Measurements from ENCODE around the gene EMC6.
"Not testable (repeated sequence)": the region's sequence is repeated elsewhere in the genome, so short reads cannot be mapped to it uniquely, and the experiment has no call there.

The EMC6 gene

DNA sequence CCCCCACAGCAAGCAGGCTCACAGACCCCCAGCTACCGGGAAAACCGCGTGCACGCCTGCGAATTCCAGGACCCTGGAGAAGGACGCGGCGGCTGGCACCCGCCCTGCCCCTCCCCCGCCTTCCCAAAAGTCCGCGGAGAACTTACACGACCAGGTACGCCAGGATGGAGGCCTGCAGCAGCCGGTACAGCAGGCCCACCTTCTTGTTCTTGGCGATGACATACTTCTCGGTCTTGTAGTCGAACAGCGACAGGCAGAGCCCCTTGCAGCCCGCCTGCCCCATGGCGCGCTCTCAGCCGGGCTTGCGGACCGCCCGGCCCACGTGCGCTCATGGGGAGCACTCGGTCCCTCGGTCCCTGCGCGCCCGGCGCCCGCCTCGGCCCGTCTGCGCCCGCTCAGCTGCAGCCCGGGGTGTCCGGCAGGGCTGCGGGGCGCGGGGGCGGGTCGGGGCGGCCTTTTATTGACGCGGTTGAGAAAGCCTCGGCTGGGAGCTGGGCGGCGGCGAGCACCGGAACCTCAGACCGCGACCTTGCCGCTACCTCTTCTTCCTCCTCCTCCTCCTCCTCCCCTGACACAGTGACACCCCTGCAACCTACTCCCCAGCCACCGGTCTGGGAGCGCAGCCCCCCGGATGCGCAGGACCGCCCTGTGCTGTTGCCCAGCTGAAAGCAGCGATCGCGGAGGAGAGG, 27.3 kb downstream of the EMC6 start, which contains the start of gene P2RX5:
Gene P2RX5, minus strand, starts transcription at position 433 of the 689 bp plus-strand sequence. Its CDS starts 150 bp downstream, at position 283.
- Mint-ChIP-seq H3K9me3 (no peaks in the 10 kb centered on the region), H3K27me3 (peaks cover 45% of the 10 kb centered on the region), H3K36me3 (ENCODE audit: low read depth) (no peaks in the 10 kb centered on the region), H3K4me3 (peak within 1 kb of the TSS; percentile 89), H3K27ac (peak within 1 kb of the TSS; percentile 49), H3K4me1 (ENCODE audit: low read depth) (peaks cover 25% of the 10 kb centered on the region)
- intact Hi-C loops (cut with micrococcal nuclease), result no loop called here

DNA sequence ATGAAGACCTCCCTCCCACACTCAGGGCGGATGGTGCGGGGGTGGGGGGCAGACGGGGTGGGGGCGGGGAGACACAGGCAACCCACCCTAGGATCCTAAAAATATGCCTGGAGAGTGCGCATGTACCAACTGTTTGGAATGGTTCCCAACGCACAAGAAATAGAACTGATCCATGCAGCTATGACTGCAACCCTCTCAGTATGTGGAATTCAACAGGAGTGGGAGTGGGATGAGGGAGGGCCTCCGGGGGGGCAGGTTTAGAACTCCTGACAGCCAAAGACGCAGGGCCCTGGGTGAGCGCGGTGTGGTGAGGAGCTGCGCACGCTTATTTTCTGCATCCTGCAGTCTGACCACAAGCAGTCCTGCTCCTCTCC, 28.5 kb downstream of the EMC6 start:
- Mint-ChIP-seq H3K4me1 (ENCODE audit: low read depth) (peaks cover 25% of the 10 kb centered on the region), H3K9me3 (no peaks in the 10 kb centered on the region), H3K27me3 (peaks cover 41% of the 10 kb centered on the region), H3K36me3 (ENCODE audit: low read depth) (no peaks in the 10 kb centered on the region), H3K4me3 (no peak overlapping the region), H3K27ac (no peak overlapping the region)
- intact Hi-C loops (cut with micrococcal nuclease), result no loop called here

DNA sequence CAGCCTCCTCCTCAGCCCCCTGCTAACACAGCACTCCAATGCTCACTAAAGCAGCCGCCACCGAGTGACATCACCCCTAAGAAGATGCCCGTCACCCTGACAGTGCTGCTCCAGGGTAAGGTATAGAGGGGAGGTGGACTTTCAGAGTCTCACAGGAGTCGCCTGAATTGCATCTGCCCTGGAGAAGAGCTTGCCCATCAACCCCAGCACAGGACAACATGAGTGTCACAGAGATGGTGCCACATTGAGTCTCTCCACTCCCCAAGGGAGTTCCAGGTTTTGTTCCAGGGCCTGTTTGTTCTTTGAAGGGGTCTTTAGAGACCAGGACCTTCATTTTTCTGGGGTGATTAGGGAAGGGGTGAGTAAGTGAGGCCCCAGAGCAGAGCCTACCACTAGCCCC, 29.5 kb downstream of the EMC6 start:
- peaks cover 25% of the 10 kb centered on the region for H3K4me1 Mint-ChIP-seq (ENCODE audit: low read depth)
- H3K27me3 Mint-ChIP-seq, result peaks cover 38% of the 10 kb centered on the region
- H3K4me3 Mint-ChIP-seq, result no peak overlapping the region
- intact Hi-C loops (cut with micrococcal nuclease), result no loop called here
- no peak overlapping the region for H3K27ac Mint-ChIP-seq
- H3K36me3 Mint-ChIP-seq (ENCODE audit: low read depth), result no peaks in the 10 kb centered on the region
- H3K9me3 Mint-ChIP-seq, result no peaks in the 10 kb centered on the region

DNA sequence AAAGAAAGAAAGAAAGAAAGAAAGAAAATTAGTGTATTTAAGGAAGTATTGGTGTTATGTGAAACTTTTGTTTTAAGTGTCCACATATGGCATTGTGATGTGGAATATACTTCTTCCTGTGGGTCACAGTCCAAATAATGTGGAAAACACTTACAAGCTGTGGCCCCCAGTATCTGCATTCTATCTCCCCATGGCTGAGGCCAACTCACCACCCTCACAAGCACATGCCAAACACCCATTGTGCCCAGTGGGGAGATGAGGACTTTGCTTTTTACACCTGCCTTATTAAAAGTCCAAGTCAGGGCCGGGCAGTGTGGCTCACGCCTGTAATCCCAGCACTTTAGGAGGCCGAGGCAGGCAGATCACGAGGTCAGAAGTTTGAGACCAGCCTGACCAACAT, 31.3 kb downstream of the EMC6 start:
- intact Hi-C loops (cut with micrococcal nuclease), result no loop called here
- Mint-ChIP-seq H3K36me3 (ENCODE audit: low read depth) (no peaks in the 10 kb centered on the region), H3K27me3 (peaks cover 28% of the 10 kb centered on the region), H3K9me3 (no peaks in the 10 kb centered on the region), H3K4me3 (no peak overlapping the region), H3K27ac (no peak overlapping the region), H3K4me1 (ENCODE audit: low read depth) (peaks cover 19% of the 10 kb centered on the region)

DNA sequence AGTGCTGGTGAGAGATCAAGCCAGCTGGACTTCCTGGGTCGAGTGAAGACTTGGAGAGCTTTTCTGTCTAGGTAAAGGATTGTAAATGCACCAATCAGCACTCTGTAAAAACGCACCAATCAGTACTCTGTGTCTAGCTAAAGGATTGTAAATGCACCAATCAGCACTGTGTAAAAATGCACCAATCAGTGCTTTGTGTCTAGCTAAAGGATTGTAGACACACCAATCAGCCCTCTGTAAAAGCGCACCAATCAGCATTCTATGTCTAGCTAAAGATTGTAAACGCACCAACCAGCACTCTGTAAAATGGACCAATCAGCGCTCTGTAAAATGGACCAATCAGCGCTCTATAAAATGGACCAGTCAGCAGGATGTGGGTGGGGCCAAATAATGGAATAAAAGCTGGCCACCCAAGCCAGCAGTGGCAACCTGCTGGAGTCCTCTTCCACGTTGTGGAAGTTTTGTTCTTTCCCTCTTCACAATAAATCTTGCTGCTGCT, 33.5 kb downstream of the EMC6 start:
- intact Hi-C loops (cut with micrococcal nuclease); H3K36me3 Mint-ChIP-seq (ENCODE audit: low read depth); H3K4me1 Mint-ChIP-seq (ENCODE audit: low read depth); H3K4me3 Mint-ChIP-seq; H3K9me3 Mint-ChIP-seq; H3K27ac Mint-ChIP-seq: not testable (repeated sequence)
- H3K27me3 Mint-ChIP-seq, result peaks cover 16% of the 10 kb centered on the region

DNA sequence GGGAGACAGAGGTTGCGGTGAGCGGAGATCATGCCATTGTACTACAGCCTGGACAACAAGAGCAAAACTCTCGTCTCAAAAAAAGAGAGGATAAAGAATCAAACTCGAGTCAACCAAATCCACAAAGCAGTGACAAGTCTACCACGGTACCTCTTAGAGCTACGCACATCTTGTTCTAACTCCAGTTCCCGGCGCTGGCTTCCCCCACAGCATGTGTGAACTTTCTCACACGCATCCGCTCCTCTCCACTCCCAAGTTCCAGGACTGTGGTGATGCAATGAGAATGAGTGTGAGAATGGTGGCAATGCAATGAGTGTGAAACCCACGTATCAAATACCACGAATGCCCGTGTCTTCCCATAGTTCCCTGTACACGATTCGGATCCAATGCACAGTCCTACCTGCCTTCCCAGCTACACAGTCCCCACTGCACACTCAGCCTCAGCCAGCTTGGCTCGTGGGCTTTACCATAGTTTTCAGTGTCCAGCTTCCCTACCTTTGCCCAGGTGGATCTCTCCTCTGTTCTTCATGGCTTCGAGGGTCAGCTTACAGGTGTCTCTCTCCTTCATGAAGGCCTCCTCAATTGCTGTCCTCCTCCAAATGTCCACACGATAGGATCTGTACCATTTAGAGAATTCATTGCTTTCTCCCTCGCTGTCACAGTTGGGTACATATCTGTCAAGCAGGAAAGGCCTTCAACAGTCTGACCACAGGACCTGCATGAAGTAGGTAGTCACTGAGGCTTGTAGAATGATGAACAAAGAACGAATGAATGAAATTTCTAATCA, 36.5 kb downstream of the EMC6 start:
- no peaks in the 10 kb centered on the region for H3K4me1 Mint-ChIP-seq (ENCODE audit: low read depth)
- intact Hi-C loops (cut with micrococcal nuclease), result no loop called here
- no peaks in the 10 kb centered on the region for H3K36me3 Mint-ChIP-seq (ENCODE audit: low read depth)
- H3K9me3 Mint-ChIP-seq, result no peaks in the 10 kb centered on the region
- H3K27ac Mint-ChIP-seq, result no peak overlapping the region
- H3K27me3 Mint-ChIP-seq, result no peaks in the 10 kb centered on the region
- H3K4me3 Mint-ChIP-seq, result no peak overlapping the region

DNA sequence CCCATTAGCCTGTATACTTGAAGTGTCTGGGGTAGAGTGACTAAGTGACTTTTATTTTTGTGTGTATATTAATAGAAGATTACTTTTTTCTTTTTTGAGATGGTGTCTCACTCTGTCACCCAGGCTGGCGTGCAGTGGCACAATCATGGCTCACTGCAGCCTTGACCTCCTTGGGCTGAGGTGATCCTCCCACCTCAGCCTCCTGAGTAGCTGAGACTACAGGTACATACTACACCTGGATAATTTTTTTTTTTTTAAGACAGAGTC, 37.0 kb downstream of the EMC6 start:
- intact Hi-C loops (cut with micrococcal nuclease); H3K9me3 Mint-ChIP-seq; H3K4me3 Mint-ChIP-seq; H3K36me3 Mint-ChIP-seq (ENCODE audit: low read depth); H3K4me1 Mint-ChIP-seq (ENCODE audit: low read depth); H3K27ac Mint-ChIP-seq; H3K27me3 Mint-ChIP-seq: not testable (repeated sequence)

DNA sequence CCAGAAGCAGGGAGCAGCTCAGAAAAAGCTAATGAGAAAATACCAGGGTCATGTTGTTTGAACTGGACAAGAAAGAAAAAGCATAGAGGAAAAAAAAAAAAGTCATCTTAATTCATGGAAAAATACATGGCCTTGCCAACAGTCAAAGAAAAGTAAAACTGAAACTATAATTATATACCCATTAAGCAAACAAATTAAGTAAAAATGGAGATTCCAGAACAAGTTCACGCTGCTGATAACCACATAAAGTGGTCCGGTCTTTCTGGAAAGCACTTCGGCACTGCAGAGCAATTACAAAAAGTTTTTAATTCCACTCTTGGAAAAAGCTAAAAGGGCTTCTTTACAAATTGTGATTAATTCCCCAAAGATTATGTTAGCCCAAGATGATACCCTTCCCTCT, 39.8 kb downstream of the EMC6 start:
- Mint-ChIP-seq H3K27ac (no peak overlapping the region), H3K27me3 (no peaks in the 10 kb centered on the region), H3K9me3 (no peaks in the 10 kb centered on the region), H3K4me3 (no peak overlapping the region), H3K4me1 (ENCODE audit: low read depth) (peaks cover 25% of the 10 kb centered on the region), H3K36me3 (ENCODE audit: low read depth) (peaks cover 16% of the 10 kb centered on the region)
- intact Hi-C loops (cut with micrococcal nuclease), result no loop called here

DNA sequence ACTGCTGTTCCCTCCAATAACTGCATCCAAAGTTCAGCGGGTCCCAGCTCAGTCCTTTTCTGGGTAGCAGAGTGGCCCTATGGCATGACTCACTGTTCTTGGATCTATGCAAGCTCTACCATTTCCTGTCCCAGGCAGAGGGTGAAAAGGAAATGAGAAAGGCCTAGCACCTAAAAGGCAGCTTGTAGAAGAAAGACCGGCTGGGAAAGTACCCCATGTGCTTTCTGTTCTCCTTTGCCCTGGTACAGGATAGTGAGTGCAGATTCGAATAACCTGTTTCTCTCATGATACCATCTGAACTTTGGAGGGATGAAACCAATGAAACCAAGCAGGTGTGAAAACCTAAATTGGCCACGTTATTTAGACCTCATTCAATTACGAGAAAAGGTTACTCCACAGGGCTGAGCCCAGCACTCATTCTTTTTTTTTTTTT, 42.4 kb downstream of the EMC6 start:
- Mint-ChIP-seq H3K9me3 (no peaks in the 10 kb centered on the region), H3K27ac (peak overlapping the region; percentile 41), H3K4me1 (ENCODE audit: low read depth) (peaks cover 25% of the 10 kb centered on the region), H3K36me3 (ENCODE audit: low read depth) (peaks cover 42% of the 10 kb centered on the region), H3K4me3 (no peak overlapping the region), H3K27me3 (no peaks in the 10 kb centered on the region)
- intact Hi-C loops (cut with micrococcal nuclease), result no loop called here

DNA sequence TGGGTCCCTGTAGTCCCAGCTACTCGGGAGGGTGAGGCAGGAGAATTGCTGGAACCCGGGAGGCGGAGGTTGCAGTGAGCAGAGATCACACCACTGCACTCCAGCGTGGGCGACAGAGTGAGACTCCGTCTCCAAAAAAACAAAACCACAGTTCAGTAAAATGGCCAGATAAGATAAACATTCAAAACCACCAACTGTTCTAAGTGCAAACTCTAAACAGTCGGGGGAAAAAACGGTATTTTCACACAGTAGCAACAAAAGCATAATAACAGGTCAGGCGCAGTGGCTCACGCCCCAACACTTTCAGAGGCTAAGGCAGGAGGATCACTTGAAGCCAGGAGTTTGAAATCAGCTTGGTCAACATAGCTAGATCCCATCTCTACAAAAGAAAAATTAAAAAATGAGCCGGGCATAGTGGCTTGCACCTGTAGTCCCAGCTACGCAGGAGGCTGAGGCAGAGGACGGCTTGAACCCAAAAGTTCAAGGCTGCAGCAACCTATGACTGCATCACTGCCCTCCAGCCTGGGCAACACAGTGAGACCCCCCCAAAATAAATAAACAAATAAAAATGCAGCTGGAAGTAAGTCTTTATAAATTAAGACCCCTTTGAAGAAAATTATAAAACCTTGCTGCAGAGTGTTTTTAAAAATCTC, 44.3 kb downstream of the EMC6 start:
- intact Hi-C loops (cut with micrococcal nuclease), result no loop called here
- no peak overlapping the region for H3K27ac Mint-ChIP-seq
- no peaks in the 10 kb centered on the region for H3K27me3 Mint-ChIP-seq
- no peaks in the 10 kb centered on the region for H3K9me3 Mint-ChIP-seq
- H3K4me3 Mint-ChIP-seq, result no peak overlapping the region
- peaks cover 35% of the 10 kb centered on the region for H3K4me1 Mint-ChIP-seq (ENCODE audit: low read depth)
- H3K36me3 Mint-ChIP-seq (ENCODE audit: low read depth), result peaks cover 62% of the 10 kb centered on the region

DNA sequence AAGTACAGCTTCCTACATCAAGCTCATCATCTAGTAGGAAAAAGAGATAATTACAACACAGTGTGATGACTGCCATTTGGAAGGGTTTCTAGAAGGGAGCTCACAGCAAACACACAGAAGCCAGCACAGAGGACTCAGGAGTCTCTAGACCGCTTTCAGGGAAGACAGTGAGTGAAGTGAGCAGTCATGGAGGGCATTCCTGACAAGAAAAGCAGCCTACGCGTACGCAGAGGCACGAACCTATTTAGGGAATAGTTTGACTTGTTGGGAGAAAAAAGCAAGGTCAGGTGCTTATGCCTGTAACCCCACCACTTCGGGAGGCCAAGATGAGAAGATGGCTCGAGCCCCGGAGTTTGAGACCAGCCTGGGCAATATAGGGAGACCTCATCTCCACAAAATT, 46.7 kb downstream of the EMC6 start:
- peaks cover 51% of the 10 kb centered on the region for H3K4me1 Mint-ChIP-seq (ENCODE audit: low read depth)
- H3K4me3 Mint-ChIP-seq, result no peak overlapping the region
- intact Hi-C loops (cut with micrococcal nuclease), result no loop called here
- peaks cover 83% of the 10 kb centered on the region for H3K36me3 Mint-ChIP-seq (ENCODE audit: low read depth)
- H3K27ac Mint-ChIP-seq, result no peak overlapping the region
- no peaks in the 10 kb centered on the region for H3K27me3 Mint-ChIP-seq
- H3K9me3 Mint-ChIP-seq, result no peaks in the 10 kb centered on the region

DNA sequence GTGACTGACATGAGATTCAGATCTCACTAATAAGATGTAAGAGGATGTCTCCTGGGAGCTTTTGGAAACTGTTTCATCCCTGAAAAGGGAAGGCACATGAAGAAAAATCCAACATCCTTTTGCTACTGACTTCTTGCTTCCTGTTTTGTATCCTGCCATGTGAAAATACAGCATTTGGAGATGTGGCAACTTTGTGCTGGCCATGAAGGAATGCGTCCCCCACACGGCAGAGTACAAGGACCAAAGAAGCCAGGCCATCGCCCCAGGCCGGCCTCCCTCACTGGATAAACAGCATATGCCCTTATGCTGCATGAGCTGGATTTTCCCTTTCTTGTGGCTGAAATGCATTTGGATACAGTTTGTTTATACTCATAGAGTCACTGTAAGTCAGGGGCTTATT, 49.6 kb downstream of the EMC6 start:
- H3K4me1 Mint-ChIP-seq (ENCODE audit: low read depth), result peaks cover 47% of the 10 kb centered on the region
- no peaks in the 10 kb centered on the region for H3K27me3 Mint-ChIP-seq
- intact Hi-C loops (cut with micrococcal nuclease), result no loop called here
- no peak overlapping the region for H3K4me3 Mint-ChIP-seq
- H3K36me3 Mint-ChIP-seq (ENCODE audit: low read depth), result peaks cover 79% of the 10 kb centered on the region
- H3K9me3 Mint-ChIP-seq, result no peaks in the 10 kb centered on the region
- H3K27ac Mint-ChIP-seq, result peak overlapping the region; percentile 53

DNA sequence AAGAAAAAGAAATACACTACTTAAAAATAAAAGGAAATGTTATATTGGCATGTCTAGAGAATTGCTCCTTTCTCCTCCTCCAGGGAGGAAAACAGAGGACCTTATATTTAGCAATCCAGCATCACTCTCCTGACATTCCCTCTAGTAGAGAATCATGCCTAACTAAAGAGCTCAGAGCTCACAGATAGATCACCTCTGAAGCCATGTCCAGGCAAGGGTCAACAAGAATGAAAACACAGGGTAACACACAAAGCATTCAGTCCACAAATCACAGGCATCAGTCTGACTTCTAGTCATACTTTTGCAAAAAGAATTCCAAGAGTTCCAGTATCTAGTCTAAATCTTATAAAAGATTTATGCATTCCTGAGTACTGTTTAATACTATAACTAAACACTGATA, 50.7 kb downstream of the EMC6 start:
- Mint-ChIP-seq H3K36me3 (ENCODE audit: low read depth) (peaks cover 74% of the 10 kb centered on the region), H3K4me1 (ENCODE audit: low read depth) (peaks cover 47% of the 10 kb centered on the region), H3K27me3 (no peaks in the 10 kb centered on the region), H3K9me3 (no peaks in the 10 kb centered on the region), H3K27ac (no peak overlapping the region), H3K4me3 (no peak overlapping the region)
- intact Hi-C loops (cut with micrococcal nuclease), result no loop called here
